IMR-90 (cell line): ENCODE results near the gene ADAMTS10.
A peak's percentile ranks its signal among the peaks of the same experiment; 100 is the strongest.

Experiments used
- BHLHE40 ChIP-seq: fragments of 150-350 bp; IDR thresholded peaks from 2 replicates; pipeline ENCODE4 v1.6.1; 2016; ENCODE audit warnings: mild to moderate bottlenecking, low read depth, low read length
- CEBPB ChIP-seq: IDR thresholded peaks from 2 replicates; pipeline ENCODE4 v1.6.1; 2012; ENCODE audit warnings: low read depth, low read length, improper control_type of control experiment
- CHD1 ChIP-seq: IDR thresholded peaks from 2 replicates; pipeline ENCODE4 v1.6.1; 2012; ENCODE audit warnings: low read depth, low read length, improper control_type of control experiment
- CTCF ChIP-seq: conservative IDR thresholded peaks from 2 replicates; pipeline ENCODE4 v1.5.1; 2012; ENCODE audit warnings: mild to moderate bottlenecking, low read depth, low read length, improper control_type of control experiment
- FOS ChIP-seq: fragments of 150-350 bp; IDR thresholded peaks from 2 replicates; pipeline ENCODE4 v1.6.1; 2016; ENCODE audit warnings: low read depth, low read length
- MAFK ChIP-seq: IDR thresholded peaks from 2 replicates; pipeline ENCODE4 v1.6.1; 2012; ENCODE audit warnings: low read depth, low read length, improper control_type of control experiment
- MAZ ChIP-seq: IDR thresholded peaks from 2 replicates; pipeline ENCODE4 v1.6.1; 2012; ENCODE audit warnings: low read depth, mild to moderate bottlenecking, low read length, improper control_type of control experiment, moderate library complexity, borderline replicate concordance
- MXI1 ChIP-seq: IDR thresholded peaks from 2 replicates; pipeline ENCODE4 v1.6.1; 2012; ENCODE audit warnings: low read depth, mild to moderate bottlenecking, low read length, moderate library complexity, borderline replicate concordance
- POLR2A ChIP-seq: IDR thresholded peaks from 2 replicates; pipeline ENCODE4 v1.6.1; 2012; ENCODE audit warnings: mild to moderate bottlenecking, low read depth, low read length
- RAD21 ChIP-seq: IDR thresholded peaks from 2 replicates; pipeline ENCODE4 v1.6.1; 2012; ENCODE audit warnings: low read length, improper control_type of control experiment
- RCOR1 ChIP-seq: IDR thresholded peaks from 2 replicates; pipeline ENCODE4 v1.6.1; 2012; ENCODE audit warnings: mild to moderate bottlenecking, low read length, improper control_type of control experiment; ENCODE audit not compliant: insufficient replicate concordance
- RFX5 ChIP-seq: IDR thresholded peaks from 2 replicates; pipeline ENCODE4 v1.8.0; 2012; ENCODE audit warnings: low read depth, mild to moderate bottlenecking, low read length, moderate library complexity
- SMC3 ChIP-seq: fragments of 150-350 bp; IDR thresholded peaks from 2 replicates; pipeline ENCODE4 v1.6.1; 2016; ENCODE audit warnings: low read depth, mild to moderate bottlenecking, antibody characterized with exemption, low read length, moderate library complexity

- TF ChIP-seq CTCF (no peak), RAD21 (no peak), CEBPB (no peak), POLR2A (0 out of 2 replicates have a peak, but pooled peaks have one; percentile 36), RFX5 (no peak), BHLHE40 (no peak), SMC3 (no peak), RCOR1 (no peak), MAZ (peak; percentile 49; the same call in 1 of the 2 replicates), CHD1 (no peak), MAFK (no peak), MXI1 (peak; percentile 17; the same call in 1 of the 2 replicates), FOS (no peak)
Observed at GRCh38 chr19:8592231-8593009, 18.1 kb downstream of the ADAMTS10 start.
